Calu3 (cell line): ENCODE data around the gene CTXN3. TPM values are rescaled to one million over a fixed set of nuclear protein-coding genes. Genes with fewer than 3 reads are reported as not detected.

Experiments used
- BruUV-seq: library from RNA; stranded (reverse); fragments of 400-500 nt; replicated peaks from 2 replicates; lab custom pipeline; 2021; lab: Mats Ljungman, UMichigan
- CTCF ChIA-PET: fragments of 300-600 bp; sonication (Branson Sonifier 250); formaldehyde crosslinking; loops from one replicate; lab custom pipeline; 2022; ENCODE audit warnings: antibody characterized with exemption; lab: Charles Lee
- DNase-seq: peaks from one replicate; pipeline ENCODE4 v3.0.0; 2022
- H3K27ac Mint-ChIP-seq: one replicate; pipeline ENCODE4 v1.8.0; 2022; ENCODE audit warnings: mixed read lengths; ENCODE audit not compliant: unreplicated experiment
- H3K27me3 Mint-ChIP-seq: one replicate; pipeline ENCODE4 v1.8.0; 2022; ENCODE audit warnings: mixed read lengths; ENCODE audit not compliant: unreplicated experiment
- H3K36me3 Mint-ChIP-seq: one replicate; pipeline ENCODE4 v1.8.0; 2022; ENCODE audit warnings: mild to moderate bottlenecking, moderate library complexity, mixed read lengths; ENCODE audit not compliant: insufficient read depth, unreplicated experiment
- H3K4me1 Mint-ChIP-seq: one replicate; pipeline ENCODE4 v1.8.0; 2022; ENCODE audit warnings: mild to moderate bottlenecking, low read depth, mixed read lengths; ENCODE audit not compliant: unreplicated experiment
- H3K4me3 Mint-ChIP-seq: one replicate; pipeline ENCODE4 v1.8.0; 2022; ENCODE audit warnings: mild to moderate bottlenecking, low read depth, moderate library complexity, mixed read lengths; ENCODE audit not compliant: unreplicated experiment
- H3K9me3 Mint-ChIP-seq: one replicate; pipeline ENCODE4 v1.8.0; 2022; ENCODE audit warnings: low read depth, mixed read lengths; ENCODE audit not compliant: unreplicated experiment
- intact Hi-C: fragments of 100-400 bp; cut with micrococcal nuclease; formaldehyde crosslinking; loops from one replicate; pipeline ENCODE4 v1.10.0; 2022; ENCODE audit not compliant: unreplicated experiment
- total RNA-seq: library from RNA; stranded (reverse); gene quantifications from 2 replicates; pipeline ENCODE4 v1.2.3, GENCODE V29; 2022
- TF ChIP-seq, protein P1 (sequence below): fragments of 200-600 bp; IDR thresholded peaks from one replicate; pipeline ENCODE4 v1.8.0; 2022; ENCODE audit warnings: antibody characterized with exemption; ENCODE audit not compliant: unreplicated experiment

The CTXN3 gene
- total RNA-seq, 1 experiment from 2014 or later = not detected

DNA sequence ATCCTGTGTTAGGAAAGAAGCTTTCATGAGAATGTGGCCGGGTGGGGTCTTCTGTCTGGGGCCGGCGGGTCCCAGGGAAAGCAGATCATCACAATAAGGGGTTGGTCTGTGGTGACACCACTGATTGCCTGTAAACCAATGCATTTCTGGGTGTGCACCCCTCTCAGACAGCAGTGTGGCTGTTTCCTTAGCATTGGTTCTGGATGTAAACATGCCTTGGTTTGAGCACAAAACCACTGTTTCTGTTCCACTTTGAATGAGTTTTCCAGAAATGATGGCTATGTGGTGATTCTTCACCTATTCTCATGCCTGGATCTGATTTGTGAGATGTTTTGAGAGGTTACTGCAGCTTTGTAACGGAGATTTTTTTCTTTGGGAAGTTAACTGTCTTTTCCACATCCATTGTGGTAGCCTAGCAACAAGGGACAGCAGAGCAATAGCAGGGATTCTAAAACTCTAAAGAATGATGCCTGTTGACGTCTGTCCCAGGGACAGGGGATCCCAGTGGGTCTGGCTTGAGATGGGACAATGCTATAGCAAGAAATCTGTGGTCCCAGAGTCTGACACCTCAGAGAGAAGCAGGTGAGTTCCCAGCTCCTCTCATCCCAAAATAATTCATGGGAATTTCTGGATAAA lies 54.2 kb downstream of the CTXN3 start, which contains the start of gene CCDC192:
Gene CCDC192 (plus strand): TSS at position 466 of the 636 bp plus-strand sequence. CDS start 55 bp downstream, at position 521.
- H3K4me3 Mint-ChIP-seq = no peak within 1 kb of the TSS
- CTCF ChIA-PET = no interaction called here
- H3K27me3 Mint-ChIP-seq = peaks cover 32% of the 10 kb centered on the region
- no peaks in the 10 kb centered on the region for H3K9me3 Mint-ChIP-seq
- no peak for DNase-seq
- peaks cover 20% of the 10 kb centered on the region for H3K4me1 Mint-ChIP-seq
- H3K36me3 Mint-ChIP-seq = no peaks in the 10 kb centered on the region
- intact Hi-C loops = no loop called here
- H3K27ac Mint-ChIP-seq = no peak within 1 kb of the TSS
- TF ChIP-seq, protein P1, sequence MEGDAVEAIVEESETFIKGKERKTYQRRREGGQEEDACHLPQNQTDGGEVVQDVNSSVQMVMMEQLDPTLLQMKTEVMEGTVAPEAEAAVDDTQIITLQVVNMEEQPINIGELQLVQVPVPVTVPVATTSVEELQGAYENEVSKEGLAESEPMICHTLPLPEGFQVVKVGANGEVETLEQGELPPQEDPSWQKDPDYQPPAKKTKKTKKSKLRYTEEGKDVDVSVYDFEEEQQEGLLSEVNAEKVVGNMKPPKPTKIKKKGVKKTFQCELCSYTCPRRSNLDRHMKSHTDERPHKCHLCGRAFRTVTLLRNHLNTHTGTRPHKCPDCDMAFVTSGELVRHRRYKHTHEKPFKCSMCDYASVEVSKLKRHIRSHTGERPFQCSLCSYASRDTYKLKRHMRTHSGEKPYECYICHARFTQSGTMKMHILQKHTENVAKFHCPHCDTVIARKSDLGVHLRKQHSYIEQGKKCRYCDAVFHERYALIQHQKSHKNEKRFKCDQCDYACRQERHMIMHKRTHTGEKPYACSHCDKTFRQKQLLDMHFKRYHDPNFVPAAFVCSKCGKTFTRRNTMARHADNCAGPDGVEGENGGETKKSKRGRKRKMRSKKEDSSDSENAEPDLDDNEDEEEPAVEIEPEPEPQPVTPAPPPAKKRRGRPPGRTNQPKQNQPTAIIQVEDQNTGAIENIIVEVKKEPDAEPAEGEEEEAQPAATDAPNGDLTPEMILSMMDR = no peak
- no TSS peak for BruUV-seq

DNA sequence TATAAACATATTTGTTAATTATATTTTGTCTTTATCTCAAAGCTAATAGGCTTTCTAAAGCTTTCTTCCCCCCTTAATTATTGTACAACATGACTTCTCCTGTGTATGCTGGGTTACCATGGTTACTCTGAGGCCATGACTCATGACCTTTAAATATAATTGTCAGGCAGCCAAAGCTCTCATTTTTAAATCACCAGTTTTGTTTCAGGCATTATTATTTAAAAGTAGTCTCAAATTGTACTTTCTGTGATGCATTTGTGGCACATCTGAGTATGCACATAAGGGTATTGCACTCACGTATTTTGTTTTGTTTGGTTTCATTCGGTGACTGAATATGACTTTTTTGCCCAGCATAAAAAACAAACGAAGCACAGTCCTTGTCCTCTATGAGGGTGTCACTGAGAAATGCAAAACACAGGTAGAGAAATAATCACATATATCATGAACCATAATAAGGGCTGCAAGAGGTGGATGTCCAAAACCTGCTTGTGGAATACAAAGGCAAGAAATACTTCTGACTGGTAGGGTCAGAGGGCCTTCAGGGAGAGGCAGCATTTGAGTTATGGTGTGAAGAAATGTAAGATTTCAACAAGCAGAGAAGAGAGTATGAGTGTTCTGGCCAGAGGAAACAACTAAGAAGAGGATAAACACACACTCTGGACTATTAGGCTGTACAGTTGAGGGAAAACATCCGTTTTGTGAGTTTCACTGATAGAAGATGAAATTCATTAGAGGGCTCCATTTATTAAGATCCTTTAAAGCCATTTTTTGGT lies 56.4 kb downstream of the CTXN3 start:
- no TSS peak for BruUV-seq
- H3K36me3 Mint-ChIP-seq = no peaks in the 10 kb centered on the region
- intact Hi-C loops = no loop called here
- H3K27me3 Mint-ChIP-seq = peaks cover 14% of the 10 kb centered on the region
- H3K9me3 Mint-ChIP-seq = no peaks in the 10 kb centered on the region
- H3K4me1 Mint-ChIP-seq = peaks cover 16% of the 10 kb centered on the region
- CTCF ChIA-PET = no interaction called here
- DNase-seq = peak; percentile 30
- peak overlapping the region; percentile 64 for H3K27ac Mint-ChIP-seq
- TF ChIP-seq, protein P1 = no peak
- H3K4me3 Mint-ChIP-seq = no peak overlapping the region

DNA sequence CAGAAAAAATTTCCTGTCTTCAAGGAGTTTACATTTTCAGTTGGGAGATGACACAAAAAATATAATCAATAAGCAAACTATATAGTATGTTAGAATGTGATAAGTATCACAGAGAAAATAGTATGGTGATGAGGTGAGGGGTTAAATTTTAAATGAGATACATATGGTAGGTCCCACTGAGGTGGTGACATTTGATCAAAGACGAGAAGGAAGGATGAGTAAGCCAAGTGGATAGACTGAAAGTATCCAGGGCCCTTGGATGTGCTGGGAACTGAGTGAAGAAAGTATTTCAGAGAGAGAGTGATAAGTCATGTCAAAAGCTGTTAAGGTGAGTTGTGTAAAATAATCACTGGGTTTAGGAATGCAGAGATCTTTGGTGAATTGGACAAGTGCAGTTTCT lies 57.8 kb downstream of the CTXN3 start:
- Mint-ChIP-seq H3K4me3 (no peak overlapping the region), H3K4me1 (peaks cover 16% of the 10 kb centered on the region), H3K27ac (no peak overlapping the region), H3K27me3 (peaks cover 12% of the 10 kb centered on the region), H3K9me3 (no peaks in the 10 kb centered on the region), H3K36me3 (no peaks in the 10 kb centered on the region)
- intact Hi-C loops = no loop called here
- no TSS peak for BruUV-seq
- CTCF ChIA-PET = no interaction called here
- TF ChIP-seq, protein P1 = no peak
- no peak for DNase-seq

- no peak overlapping the region for H3K27ac Mint-ChIP-seq
- H3K27me3 Mint-ChIP-seq = peaks cover 12% of the 10 kb centered on the region
- H3K4me3 Mint-ChIP-seq = no peak overlapping the region
These were observed 58.3 kb downstream of the CTXN3 start for GRCh38 chr5:127707209-127707608.

More at GRCh38 chr5:127707209-127707608, 58.3 kb downstream of the CTXN3 start:
- intact Hi-C loops = no loop called here
- Mint-ChIP-seq H3K36me3 (no peaks in the 10 kb centered on the region), H3K4me1 (peaks cover 21% of the 10 kb centered on the region), H3K9me3 (no peaks in the 10 kb centered on the region)
- no peak for DNase-seq
- TF ChIP-seq, protein P1 = no peak
- BruUV-seq = no TSS peak
- CTCF ChIA-PET = no interaction called here

Other genes starting within 250 kb of the CTXN3 start
- gene PRRC1, start 131.4 kb upstream of the CTXN3 start, total RNA-seq = 80.5 and 87.8 TPM in 2 replicates
- gene CCDC192, start 54.3 kb downstream of the CTXN3 start, total RNA-seq = 2.1 and 2.5 TPM in 2 replicates